PC-9 (cell line): ENCODE results near the gene NOB1.

Source experiments
- CTCF ChIP-seq: fragments of 200-600 bp; sonication (generic); conservative IDR thresholded peaks from 2 replicates; pipeline ENCODE4 v1.6.1; 2017; ENCODE audit warnings: mixed run types, antibody characterized with exemption, mild to moderate bottlenecking, moderate library complexity
- EZH2 ChIP-seq: fragments of 200-600 bp; sonication (generic); IDR thresholded peaks from 2 replicates; pipeline ENCODE4 v1.8.0; 2017; ENCODE audit warnings: antibody characterized with exemption, low read depth

DNA sequence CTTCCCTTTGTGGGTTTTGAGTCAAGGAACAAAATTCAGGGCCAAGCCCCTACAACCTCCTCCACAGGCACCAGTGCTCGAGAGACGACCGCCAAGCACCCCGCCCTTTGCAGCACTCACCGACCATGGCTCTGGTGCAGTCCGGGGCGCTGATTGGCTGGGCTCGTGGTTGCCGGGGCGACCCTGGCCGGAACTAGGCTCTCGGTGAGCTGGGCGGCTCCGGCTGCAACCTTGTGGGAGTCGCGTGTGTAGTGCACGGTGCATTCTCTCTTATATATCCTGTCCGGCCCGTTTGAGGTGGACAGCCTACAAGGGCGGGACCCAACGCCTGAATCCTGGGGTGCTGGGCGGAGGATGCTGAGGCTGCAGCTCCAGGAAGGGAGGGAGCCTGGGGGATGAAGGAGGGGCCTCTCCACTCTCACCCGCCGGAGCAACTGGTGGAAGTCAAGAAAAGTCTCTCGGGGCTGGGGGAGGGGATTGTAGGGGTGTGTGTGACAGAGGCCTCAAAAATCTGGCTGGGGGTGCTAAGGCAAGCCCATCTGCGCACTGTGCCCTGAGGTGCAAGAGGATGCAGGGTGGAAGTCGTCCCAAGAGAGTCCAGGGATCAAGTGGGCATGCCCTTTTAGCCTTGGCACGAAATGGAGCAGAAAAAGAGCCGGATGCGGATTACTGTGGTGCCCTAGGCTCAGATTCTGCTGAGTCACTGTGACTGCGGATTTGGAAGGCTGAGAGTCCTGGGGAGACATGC is 28.2 kb downstream of the NOB1 start, which contains the start of gene NQO1:
- TF ChIP-seq CTCF (no peak), EZH2 (no peak)
